Trophoblast cell (in vitro differentiated cells and primary cell): Measurements from ENCODE around the gene GET3.

Source experiments
- DNase-seq, 2 donors: peaks; one replicate each; pipeline ENCODE4 v3.0.0-alpha.2; 2016
- H2AFZ ChIP-seq: 2 replicates; pipeline ENCODE4 v1.6.1; 2013; ENCODE audit warnings: low read length, moderate library complexity, mild to moderate bottlenecking; ENCODE audit not compliant: insufficient read depth, poor library complexity
- H2AK5ac ChIP-seq: 2 replicates; pipeline ENCODE4 v1.6.1; 2013; ENCODE audit warnings: mild to moderate bottlenecking, low read length
- H2BK120ac ChIP-seq: 2 replicates; pipeline ENCODE4 v1.6.1; 2013; ENCODE audit warnings: low read length, mild to moderate bottlenecking, moderate library complexity; ENCODE audit not compliant: insufficient read depth, poor library complexity
- H2BK12ac ChIP-seq: 2 replicates; pipeline ENCODE4 v1.6.1; 2013; ENCODE audit warnings: mild to moderate bottlenecking, low read length, moderate library complexity
- H2BK5ac ChIP-seq: 2 replicates; pipeline ENCODE4 v1.6.1; 2013; ENCODE audit warnings: low read length, low read depth, moderate library complexity, mild to moderate bottlenecking; ENCODE audit not compliant: poor library complexity
- H3K14ac ChIP-seq: 2 replicates; pipeline ENCODE4 v1.6.1; 2013; ENCODE audit warnings: mild to moderate bottlenecking, low read length
- H3K18ac ChIP-seq: 2 replicates; pipeline ENCODE4 v1.6.1; 2013; ENCODE audit warnings: mild to moderate bottlenecking, low read length
- H3K23ac ChIP-seq: 2 replicates; pipeline ENCODE4 v1.6.1; 2013; ENCODE audit warnings: low read length
- H3K27ac ChIP-seq: 2 replicates; pipeline ENCODE4 v1.5.1; 2013; ENCODE audit warnings: low read depth, mild to moderate bottlenecking, inconsistent platforms, low read length, moderate library complexity
- H3K27me3 ChIP-seq: 2 replicates; pipeline ENCODE4 v1.6.1; 2013; ENCODE audit warnings: inconsistent platforms, mild to moderate bottlenecking, low read length, moderate library complexity; ENCODE audit not compliant: insufficient read depth
- H3K36me3 ChIP-seq, 2 experiments: 1 replicate in 1 of 2; 2 replicates in 1 of 2; pipeline ENCODE4 v1.6.1; 2013; ENCODE audit warnings: low read length in 2 of 2, mild to moderate bottlenecking in 2 of 2, moderate library complexity in 1 of 2; ENCODE audit not compliant: insufficient read depth in 2 of 2, control insufficient read depth in 1 of 2
- H3K4ac ChIP-seq: 2 replicates; pipeline ENCODE4 v1.6.1; 2013; ENCODE audit warnings: low read depth, mild to moderate bottlenecking, low read length, moderate library complexity
- H3K4me1 ChIP-seq, 2 experiments: 1 replicate in 1 of 2; 2 replicates in 1 of 2; pipeline ENCODE4 v1.6.1; 2013; ENCODE audit warnings: low read length in 2 of 2, mild to moderate bottlenecking in 2 of 2, moderate library complexity in 1 of 2; ENCODE audit not compliant: insufficient read depth in 2 of 2, control insufficient read depth in 1 of 2
- H3K4me2 ChIP-seq: 2 replicates; pipeline ENCODE4 v1.6.1; 2013; ENCODE audit warnings: inconsistent platforms, mild to moderate bottlenecking, low read length, moderate library complexity
- H3K4me3 ChIP-seq: 2 replicates; pipeline ENCODE4 v1.5.1; 2013; ENCODE audit warnings: mild to moderate bottlenecking, low read depth, low read length, inconsistent platforms
- H3K79me1 ChIP-seq: one replicate; pipeline ENCODE4 v1.6.1; 2013; ENCODE audit warnings: low read length
- H3K79me2 ChIP-seq: 2 replicates; pipeline ENCODE4 v1.6.1; 2013; ENCODE audit warnings: low read length, mild to moderate bottlenecking; ENCODE audit not compliant: control insufficient read depth, insufficient read depth, poor library complexity
- H3K9ac ChIP-seq: 2 replicates; pipeline ENCODE4 v1.6.1; 2013; ENCODE audit warnings: mild to moderate bottlenecking, low read length
- H3K9me3 ChIP-seq: 2 replicates; pipeline ENCODE4 v1.6.1; 2013; ENCODE audit warnings: low read depth, mild to moderate bottlenecking, control low read depth, inconsistent platforms, low read length; ENCODE audit not compliant: insufficient read depth
- H4K12ac ChIP-seq: 2 replicates; pipeline ENCODE4 v1.6.1; 2013; ENCODE audit warnings: low read depth, mild to moderate bottlenecking, low read length, moderate library complexity
- H4K8ac ChIP-seq: 2 replicates; pipeline ENCODE4 v1.6.1; 2013; ENCODE audit warnings: low read depth, mild to moderate bottlenecking, low read length, moderate library complexity
- H4K91ac ChIP-seq: one replicate; pipeline ENCODE4 v1.6.1; 2013; ENCODE audit warnings: low read depth, mild to moderate bottlenecking, low read length, moderate library complexity
- WGBS: extraction: QIAGEN DNeasy Blood & Tissue Kit; methylation state at CpG from one replicate; pipeline ENCODE4 v1.1.7; 2013; ENCODE audit warnings: missing lambda C conversion rate; ENCODE audit not compliant: insufficient read length, insufficient coverage; ENCODE audit errors: extremely low coverage; 5-methylcytosine and 5-hydroxymethylcytosine counted together

GET3 gene

GRCh38 chr19:12759686-12760085 is 22.4 kb downstream of the GET3 start:
- Histone ChIP-seq H2BK5ac (no peak overlapping the region), H3K23ac (no peak overlapping the region), H3K4ac (no peak overlapping the region), H3K9me3 (peaks cover 3% of the 10 kb centered on the region), H3K79me2 (no peaks in the 10 kb centered on the region), H4K91ac (no peak overlapping the region), H3K4me1 (peaks cover 0 to 7% of the 10 kb centered on the region in 2 experiments), H4K12ac (no peak overlapping the region), H3K18ac (no peak overlapping the region), H3K79me1 (no peaks in the 10 kb centered on the region), H3K27ac (no peak overlapping the region), H3K27me3 (no peaks in the 10 kb centered on the region), H2BK120ac (no peak overlapping the region), H2AK5ac (no peak overlapping the region), H3K4me3 (no peak overlapping the region), H3K4me2 (no peak overlapping the region), H2AFZ (no peak overlapping the region), H2BK12ac (no peak overlapping the region), H4K8ac (no peak overlapping the region), H3K36me3 (peaks cover 20 to 29% of the 10 kb centered on the region in 2 experiments), H3K14ac (no peak overlapping the region), H3K9ac (no peak overlapping the region)
- no CpG with 5 or more reads among the region's 6 CpGs for WGBS
- DNase-seq, result no peak

- H4K12ac ChIP-seq, result no peak overlapping the region
- H3K14ac ChIP-seq, result no peak overlapping the region
- no peak overlapping the region for H3K27ac ChIP-seq
- no CpG with 5 or more reads among the region's 11 CpGs for WGBS
- no peak overlapping the region for H4K8ac ChIP-seq
- H3K4me1 ChIP-seq, result no peaks in the 10 kb centered on the region
- H3K23ac ChIP-seq, result no peak overlapping the region
- H3K36me3 ChIP-seq, result peaks cover 46 to 56% of the 10 kb centered on the region in 2 experiments
- no peak overlapping the region for H3K4me3 ChIP-seq
- no peak overlapping the region for H3K4ac ChIP-seq
- H3K9ac ChIP-seq, result no peak overlapping the region
- H2AFZ ChIP-seq, result no peak overlapping the region
- H2BK12ac ChIP-seq, result no peak overlapping the region
- DNase-seq, result no peak
- H2BK120ac ChIP-seq, result no peak overlapping the region
- no peaks in the 10 kb centered on the region for H3K27me3 ChIP-seq
- H2AK5ac ChIP-seq, result no peak overlapping the region
- H3K18ac ChIP-seq, result no peak overlapping the region
- H3K79me1 ChIP-seq, result no peaks in the 10 kb centered on the region
- no peak overlapping the region for H4K91ac ChIP-seq
- no peaks in the 10 kb centered on the region for H3K79me2 ChIP-seq
- H3K9me3 ChIP-seq, result peaks cover 5% of the 10 kb centered on the region
- H3K4me2 ChIP-seq, result no peak overlapping the region
- H2BK5ac ChIP-seq, result no peak overlapping the region
Observed at GRCh38 chr19:12763100-12763499, 25.8 kb downstream of the GET3 start.

- Histone ChIP-seq H3K9ac (no peak overlapping the region), H2AK5ac (no peak overlapping the region), H3K18ac (no peak overlapping the region), H3K27me3 (no peaks in the 10 kb centered on the region), H2BK5ac (no peak overlapping the region), H3K27ac (no peak overlapping the region), H3K23ac (no peak overlapping the region), H4K91ac (no peak overlapping the region), H2BK12ac (no peak overlapping the region), H4K12ac (no peak overlapping the region), H3K4me2 (no peak overlapping the region), H3K9me3 (peaks cover 5% of the 10 kb centered on the region), H3K4ac (no peak overlapping the region), H3K79me2 (no peaks in the 10 kb centered on the region), H4K8ac (no peak overlapping the region), H2BK120ac (no peak overlapping the region), H3K14ac (no peak overlapping the region), H2AFZ (no peak overlapping the region), H3K79me1 (no peaks in the 10 kb centered on the region), H3K4me1 (peaks cover 0 to under 1% of the 10 kb centered on the region in 2 experiments), H3K36me3 (peaks cover 53 to 60% of the 10 kb centered on the region in 2 experiments), H3K4me3 (no peak overlapping the region)
- DNase-seq, result no peak
- WGBS, result no CpG with 5 or more reads among the region's 16 CpGs
Observed at GRCh38 chr19:12764698-12765097, 27.4 kb downstream of the GET3 start.

- Histone ChIP-seq H3K14ac (no peak overlapping the region), H2AK5ac (no peak overlapping the region), H3K9me3 (peaks cover 5% of the 10 kb centered on the region), H3K79me2 (no peaks in the 10 kb centered on the region), H3K18ac (no peak overlapping the region), H3K4ac (no peak overlapping the region), H3K23ac (no peak overlapping the region), H4K91ac (no peak overlapping the region), H3K4me2 (no peak overlapping the region), H3K27me3 (no peaks in the 10 kb centered on the region), H4K8ac (no peak overlapping the region), H2BK120ac (no peak overlapping the region), H2BK5ac (no peak overlapping the region), H4K12ac (no peak overlapping the region), H3K9ac (no peak overlapping the region), H2AFZ (no peak overlapping the region), H2BK12ac (no peak overlapping the region), H3K79me1 (no peaks in the 10 kb centered on the region), H3K27ac (no peak overlapping the region), H3K36me3 (peaks cover 67 to 71% of the 10 kb centered on the region in 2 experiments), H3K4me1 (peaks cover 0 to 3% of the 10 kb centered on the region in 2 experiments), H3K4me3 (no peak overlapping the region)
- WGBS, result no CpG with 5 or more reads among the region's 30 CpGs
- DNase-seq, result peak; percentile 90 to 91
Observed at GRCh38 chr19:12766051-12766521, 28.8 kb downstream of the GET3 start.
